Renal cortex interstitium (tissue), 15 donors: ENCODE data around the gene PHF14. TPM values are rescaled to one million over a fixed set of nuclear protein-coding genes. Genes with fewer than 3 reads are reported as not detected.
"Not testable (repeated sequence)": the region's sequence is repeated elsewhere in the genome, so short reads cannot be mapped to it uniquely, and the experiment has no call there.

Source experiments
- DNase-seq, 11 donors: peaks; one replicate each; pipeline ENCODE4 v3.0.0-alpha.2; 2013; ENCODE audit warnings: low read depth in 9 of 11, low spot score in 4 of 11; ENCODE audit errors: extremely low read depth in 1 of 11
- long read RNA-seq, 16 experiments: transcript quantifications; one replicate each; lab custom pipeline, GENCODE V29; 2026
- polyA plus RNA-seq, 3 donors: library from polyadenylated mRNA; unstranded; fragments of 120-200 nt; gene quantifications; one replicate each; pipeline ENCODE4 v1.2.1, GENCODE V29; 2013; ENCODE audit not compliant: insufficient read length in 3 of 3

Gene PHF14, protein sequence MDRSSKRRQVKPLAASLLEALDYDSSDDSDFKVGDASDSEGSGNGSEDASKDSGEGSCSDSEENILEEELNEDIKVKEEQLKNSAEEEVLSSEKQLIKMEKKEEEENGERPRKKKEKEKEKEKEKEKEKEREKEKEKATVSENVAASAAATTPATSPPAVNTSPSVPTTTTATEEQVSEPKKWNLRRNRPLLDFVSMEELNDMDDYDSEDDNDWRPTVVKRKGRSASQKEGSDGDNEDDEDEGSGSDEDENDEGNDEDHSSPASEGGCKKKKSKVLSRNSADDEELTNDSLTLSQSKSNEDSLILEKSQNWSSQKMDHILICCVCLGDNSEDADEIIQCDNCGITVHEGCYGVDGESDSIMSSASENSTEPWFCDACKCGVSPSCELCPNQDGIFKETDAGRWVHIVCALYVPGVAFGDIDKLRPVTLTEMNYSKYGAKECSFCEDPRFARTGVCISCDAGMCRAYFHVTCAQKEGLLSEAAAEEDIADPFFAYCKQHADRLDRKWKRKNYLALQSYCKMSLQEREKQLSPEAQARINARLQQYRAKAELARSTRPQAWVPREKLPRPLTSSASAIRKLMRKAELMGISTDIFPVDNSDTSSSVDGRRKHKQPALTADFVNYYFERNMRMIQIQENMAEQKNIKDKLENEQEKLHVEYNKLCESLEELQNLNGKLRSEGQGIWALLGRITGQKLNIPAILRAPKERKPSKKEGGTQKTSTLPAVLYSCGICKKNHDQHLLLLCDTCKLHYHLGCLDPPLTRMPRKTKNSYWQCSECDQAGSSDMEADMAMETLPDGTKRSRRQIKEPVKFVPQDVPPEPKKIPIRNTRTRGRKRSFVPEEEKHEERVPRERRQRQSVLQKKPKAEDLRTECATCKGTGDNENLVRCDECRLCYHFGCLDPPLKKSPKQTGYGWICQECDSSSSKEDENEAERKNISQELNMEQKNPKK
- 10 to 100 TPM; 59.0 to 83.5 (median 72.4) TPM for polyA plus RNA-seq
- long read RNA-seq, donor 1, partial matches to known transcripts = 7 of 12 reads
- long read RNA-seq, donor 1, other reads (novel, unspliced or antisense) = 0 of 12 reads
- long read RNA-seq, donor 2, partial matches to known transcripts = 0 of 6 reads
- long read RNA-seq, donor 2, other reads (novel, unspliced or antisense) = 0 of 6 reads
- long read RNA-seq, donor 3, partial matches to known transcripts = 35 of 45 reads
- long read RNA-seq, donor 3, other reads (novel, unspliced or antisense) = 0 of 45 reads
- long read RNA-seq, donor 4, partial matches to known transcripts = 0 of 6 reads
- long read RNA-seq, donor 4, other reads (novel, unspliced or antisense) = 0 of 6 reads
- long read RNA-seq, donor 5 = 0 reads
- long read RNA-seq, donor 6, transcript PHF14-205 (2 exons, 695 nt) = major isoform, 5 of 16 reads
- long read RNA-seq, donor 6, partial matches to known transcripts = 8 of 16 reads
- long read RNA-seq, donor 6, other reads (novel, unspliced or antisense) = 0 of 16 reads
- long read RNA-seq, donor 7, transcript PHF14-205 (2 exons, 695 nt) = major isoform, 6 of 35 reads
- long read RNA-seq, donor 7, partial matches to known transcripts = 26 of 35 reads
- long read RNA-seq, donor 7, other reads (novel, unspliced or antisense) = 0 of 35 reads
- long read RNA-seq, donor 8 = 0 reads
- long read RNA-seq, donor 9, partial matches to known transcripts = 6 of 12 reads
- long read RNA-seq, donor 9, other reads (novel, unspliced or antisense) = 0 of 12 reads
- long read RNA-seq, donor 10, full-length matches to known transcripts = 12 of 37 reads
- long read RNA-seq, donor 10, partial matches to known transcripts = 25 of 37 reads
- long read RNA-seq, donor 10, other reads (novel, unspliced or antisense) = 0 of 37 reads
- long read RNA-seq, donor 11, full-length matches to known transcripts = 5 of 5 reads
- long read RNA-seq, donor 11, partial matches to known transcripts = 0 of 5 reads
- long read RNA-seq, donor 11, other reads (novel, unspliced or antisense) = 0 of 5 reads
- long read RNA-seq, donor 12, partial matches to known transcripts = 0 of 2 reads
- long read RNA-seq, donor 12, other reads (novel, unspliced or antisense) = 0 of 2 reads
- long read RNA-seq, donor 13 = 0 reads
- long read RNA-seq, donor 14, partial matches to known transcripts = 20 of 26 reads
- long read RNA-seq, donor 14, other reads (novel, unspliced or antisense) = 0 of 26 reads
- long read RNA-seq, donor 15, partial matches to known transcripts = 0 of 2 reads
- long read RNA-seq, donor 15, other reads (novel, unspliced or antisense) = 0 of 2 reads
- long read RNA-seq, donor 16, transcript PHF14-215 (18 exons, 3,407 nt) = major isoform, 8 of 45 reads
- long read RNA-seq, donor 16, partial matches to known transcripts = 26 of 45 reads
- long read RNA-seq, donor 16, other reads (novel, unspliced or antisense) = 0 of 45 reads

DNA sequence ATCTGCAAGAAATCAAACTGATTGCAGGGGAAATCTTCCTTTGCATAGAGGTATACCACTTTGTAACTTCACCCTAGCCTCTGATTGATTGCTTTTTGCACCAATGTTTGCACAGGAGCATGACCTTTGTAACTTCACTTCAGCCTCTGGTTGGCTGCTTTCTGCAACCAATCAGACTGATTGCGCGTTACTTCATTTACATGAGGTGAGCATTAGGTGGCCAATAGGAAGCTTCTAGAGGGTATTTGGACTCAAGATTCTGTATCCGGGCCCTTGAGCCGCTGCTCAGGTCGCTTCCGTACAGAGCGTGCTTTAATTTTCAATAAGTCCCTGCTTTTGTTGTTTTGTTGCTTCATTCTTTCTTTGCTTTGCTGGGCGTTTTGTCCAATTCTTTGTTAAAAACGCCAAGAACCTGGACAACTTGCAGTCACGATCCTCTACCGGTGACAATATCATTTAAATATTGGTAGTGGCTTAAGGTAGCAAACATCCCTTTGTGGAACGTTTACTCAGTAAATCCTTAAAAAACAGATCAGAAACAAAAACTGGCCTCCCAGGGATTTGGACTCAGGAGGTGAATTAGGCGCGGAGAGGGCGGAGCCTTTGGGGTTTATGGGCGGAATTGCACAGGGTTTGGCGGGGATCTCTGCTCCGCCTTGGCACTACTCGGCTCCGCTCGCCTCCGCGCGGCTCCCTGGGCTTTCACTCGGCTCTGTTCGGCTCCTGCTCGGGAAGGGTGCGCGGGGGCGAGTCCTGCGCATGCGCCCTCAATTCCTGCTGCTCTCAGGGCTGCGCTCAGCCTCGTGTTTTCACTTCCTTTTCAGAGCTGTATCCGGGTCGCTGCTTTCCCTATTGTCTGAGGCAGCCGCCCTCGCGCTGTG, at the start of gene PHF14:
Gene PHF14 (plus strand): TSS at position 812 of the 881 bp plus-strand sequence. CDS start 452 bp downstream, outside the sequence.
- peak; percentile 85 to 97 (median 95) for DNase-seq

DNA sequence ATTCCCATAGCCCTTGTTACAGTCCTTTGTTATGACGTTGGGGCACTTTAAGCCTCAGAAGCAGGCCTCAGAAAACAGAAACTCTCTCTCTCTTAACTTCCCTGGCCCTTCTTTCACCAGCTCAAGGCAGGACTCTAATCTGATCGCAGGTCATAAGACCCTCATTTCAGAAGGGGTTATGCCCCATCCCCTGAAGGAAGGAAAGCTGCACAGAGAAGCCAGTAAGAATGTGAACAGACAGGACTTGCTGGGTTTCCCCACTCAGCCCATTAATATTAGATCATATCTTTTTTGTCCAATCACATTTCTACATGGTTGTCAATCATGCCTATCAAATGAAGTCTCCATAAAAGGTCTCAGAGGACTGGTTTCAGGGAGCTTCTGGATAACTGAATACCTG, 49.3 kb upstream of the PHF14 start:
- DNase-seq = no peak

DNA sequence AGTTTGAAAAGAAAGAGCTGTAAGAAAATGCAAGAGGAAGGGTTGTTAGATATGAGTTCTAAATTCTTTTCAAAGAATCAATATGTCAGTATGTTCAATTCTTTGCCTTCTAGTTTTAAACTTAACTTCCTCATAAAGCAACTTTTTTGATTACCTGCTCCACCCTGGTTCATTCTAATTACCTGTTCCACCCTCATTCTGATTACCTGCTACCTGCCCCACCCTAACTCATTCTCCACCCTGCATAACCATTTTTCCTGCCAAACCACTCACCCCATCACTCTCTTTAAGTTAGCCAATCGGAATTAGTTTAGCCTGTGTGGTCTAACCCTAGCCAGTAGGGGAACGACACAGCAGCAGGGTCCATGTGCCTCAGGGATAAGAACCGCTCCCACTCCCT, 45.5 kb upstream of the PHF14 start:
- DNase-seq = not testable (repeated sequence)

DNA sequence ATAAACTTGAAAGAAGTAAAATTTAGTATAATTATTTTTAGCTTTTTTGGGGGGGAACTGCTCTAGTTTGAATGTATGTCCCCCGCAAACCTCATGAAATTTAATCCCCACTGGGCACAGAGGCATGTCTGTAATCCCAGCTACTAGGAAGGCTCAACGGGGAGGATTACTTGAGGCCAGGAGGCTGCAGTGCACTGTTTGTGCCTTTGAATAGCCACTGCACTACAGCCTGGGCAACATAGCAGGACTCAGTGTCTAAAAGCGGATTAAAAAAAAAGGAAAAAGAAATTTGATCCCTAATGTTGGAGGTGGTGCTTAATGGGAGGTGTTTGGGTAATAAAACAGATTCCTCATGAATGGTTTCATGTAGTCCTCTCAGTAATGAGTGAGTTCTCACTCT, 43.1 kb upstream of the PHF14 start:
- DNase-seq = no peak

DNA sequence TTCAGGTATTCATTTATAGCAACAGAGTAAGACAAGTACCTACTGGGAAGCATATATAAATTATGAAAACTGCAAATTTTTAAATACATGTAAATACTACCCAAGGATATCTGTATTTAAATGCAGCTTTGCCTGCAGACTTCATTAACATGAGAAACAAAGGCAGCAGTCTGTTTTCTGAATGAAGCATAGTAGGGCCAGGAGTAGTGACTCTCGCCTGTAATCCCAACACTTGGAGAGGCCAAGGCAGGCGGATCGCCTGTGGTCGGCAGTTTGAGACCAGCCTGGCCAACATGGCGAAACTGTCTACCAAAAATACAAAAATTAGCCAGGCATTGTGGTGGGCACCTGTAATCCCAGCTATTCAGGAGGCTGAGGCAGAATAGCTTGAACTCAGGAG, 42.5 kb upstream of the PHF14 start:
- no peak for DNase-seq

DNA sequence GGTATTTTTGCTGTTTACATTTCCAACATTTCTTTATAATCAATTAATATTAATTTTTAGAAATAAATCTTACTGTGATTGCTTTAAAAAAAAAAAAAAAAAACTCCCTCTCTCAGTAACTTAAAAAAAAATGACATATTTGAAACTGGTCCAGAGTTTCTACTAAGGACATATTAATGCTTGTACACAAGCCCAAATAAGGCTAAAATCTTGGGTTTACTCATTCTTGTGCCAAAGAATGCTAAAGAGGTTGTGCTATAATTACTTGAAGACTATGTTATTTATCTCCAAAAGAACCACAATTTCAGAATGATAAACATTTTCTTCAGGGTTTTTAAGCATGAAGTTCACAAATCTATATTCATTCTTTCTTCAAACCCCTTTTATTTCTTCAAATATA, 39.4 kb upstream of the PHF14 start:
- DNase-seq = peak in 3 of 11 donors; percentile 31 to 51 (median 48)

DNA sequence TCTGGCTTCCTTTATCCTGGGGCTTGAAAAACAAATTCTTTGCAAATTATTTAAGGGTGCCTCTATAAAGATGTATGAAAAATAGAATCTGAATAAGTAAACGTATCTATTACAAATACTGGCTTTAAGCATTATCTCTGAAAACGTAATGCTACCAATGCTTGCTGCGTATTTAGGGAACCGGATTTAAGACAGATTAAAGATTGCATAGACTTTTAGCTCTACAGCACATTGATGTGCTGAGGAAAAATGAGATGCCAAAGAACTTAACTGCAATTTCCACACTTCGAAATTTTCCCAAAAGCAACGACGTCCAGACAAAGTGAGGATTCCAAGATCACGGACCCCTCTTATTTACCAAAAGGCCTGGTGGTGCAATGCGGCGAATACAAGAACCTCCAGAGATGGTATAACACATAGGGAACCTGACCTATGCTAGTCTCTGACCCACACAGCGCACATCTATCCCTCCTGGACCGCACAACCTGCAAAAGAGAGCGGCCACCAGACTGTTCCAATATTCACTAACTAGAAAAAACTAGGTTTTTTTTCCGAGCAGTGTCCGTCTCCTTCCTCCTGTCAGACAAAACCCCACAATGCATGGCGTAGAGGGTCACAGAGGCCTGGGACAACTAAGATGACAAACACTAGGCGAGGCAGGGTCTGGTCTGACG, 34.3 kb upstream of the PHF14 start:
- DNase-seq = peak in 3 of 11 donors; percentile 3 to 13 (median 4)

DNA sequence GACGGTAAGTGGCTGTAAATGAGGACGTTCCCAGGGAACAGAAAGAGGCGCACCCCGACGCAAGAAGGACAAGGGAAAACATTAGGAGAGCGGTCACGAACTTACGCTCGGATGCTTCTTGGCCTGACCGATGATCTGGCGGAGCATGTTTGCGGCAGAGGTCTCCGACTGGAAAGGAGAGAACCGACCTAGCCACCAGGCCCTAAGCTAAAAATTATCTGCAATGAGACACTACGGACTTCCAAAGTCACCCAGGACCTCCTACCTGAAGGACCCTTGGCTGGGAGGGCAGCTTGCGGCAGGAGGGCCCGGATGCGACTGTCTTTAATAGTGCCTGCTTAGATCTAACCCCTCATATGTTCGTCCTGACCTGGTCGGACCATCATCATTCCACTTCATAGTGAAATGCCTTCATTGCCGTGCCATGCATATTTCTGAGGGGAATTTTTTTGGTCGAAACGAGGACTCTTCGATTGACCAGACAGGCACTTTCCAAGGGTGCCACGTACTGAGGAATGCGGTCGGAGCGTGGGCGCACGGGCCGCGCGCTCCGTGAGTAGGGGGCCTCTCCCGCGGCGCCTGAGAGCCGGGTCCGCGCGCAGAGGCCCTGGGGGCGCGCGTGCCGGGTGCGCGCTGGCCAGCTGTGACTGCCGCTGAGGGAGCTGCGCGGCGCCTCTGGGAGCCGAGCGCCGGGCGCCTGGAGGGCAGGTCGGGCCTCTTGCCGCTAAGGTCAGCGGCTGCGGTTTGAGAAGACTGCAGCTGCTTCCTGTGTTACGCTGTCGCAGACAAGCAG, 33.6 kb upstream of the PHF14 start:
- peak; percentile 89 to 94 (median 92) for DNase-seq

DNA sequence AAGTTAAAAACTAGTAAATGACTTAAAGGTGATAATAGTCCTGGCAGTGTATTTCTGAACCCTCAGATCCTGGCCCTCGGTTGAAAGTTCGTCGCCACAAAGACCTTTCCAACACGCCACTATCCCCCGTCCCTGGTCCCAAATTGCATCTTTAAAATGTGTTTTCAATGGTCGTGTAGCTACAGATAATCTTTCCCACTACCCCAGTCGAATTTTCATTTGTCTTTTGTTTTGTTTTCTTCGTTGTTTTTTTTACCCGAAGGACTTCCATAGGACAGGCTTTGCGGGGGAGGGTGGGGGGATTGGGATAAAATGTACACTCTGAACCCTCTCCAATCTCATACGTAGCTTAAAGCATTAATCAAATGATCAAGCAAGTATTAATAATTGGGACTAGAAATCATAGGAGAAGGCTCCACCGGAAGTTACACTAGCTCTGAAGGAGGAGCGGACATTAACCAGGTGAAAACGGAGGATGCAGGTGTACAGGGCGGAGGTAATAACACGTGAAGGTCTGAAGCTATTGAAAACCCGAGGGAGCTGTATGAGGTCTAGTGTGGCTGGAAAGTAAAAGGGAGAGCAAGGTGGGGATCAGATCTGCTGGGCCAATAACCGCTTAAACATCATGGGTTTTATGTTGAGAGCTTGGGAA, 32.8 kb upstream of the PHF14 start:
- peak in 3 of 11 donors; percentile 8 to 31 (median 10) for DNase-seq

DNA sequence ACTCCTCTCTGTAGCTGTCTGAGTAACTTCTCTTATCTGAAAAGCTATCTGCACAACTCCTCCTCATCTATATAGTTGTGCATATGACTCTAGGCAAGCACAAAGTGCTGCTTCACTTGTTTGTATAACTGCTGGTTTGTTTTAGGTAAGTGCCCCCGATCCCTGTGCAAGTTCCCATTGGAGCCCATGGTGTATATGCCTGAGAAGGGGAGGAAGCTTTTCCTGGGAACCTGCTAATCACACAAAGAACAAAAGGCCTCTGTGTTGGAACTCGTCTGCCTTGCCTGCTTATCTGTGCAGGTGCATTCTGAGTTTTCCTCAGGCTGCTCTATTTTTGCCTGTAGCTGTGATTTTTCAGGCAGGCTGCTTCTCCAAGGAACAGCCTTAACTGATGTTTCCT, 23.2 kb upstream of the PHF14 start:
- DNase-seq = no peak

DNA sequence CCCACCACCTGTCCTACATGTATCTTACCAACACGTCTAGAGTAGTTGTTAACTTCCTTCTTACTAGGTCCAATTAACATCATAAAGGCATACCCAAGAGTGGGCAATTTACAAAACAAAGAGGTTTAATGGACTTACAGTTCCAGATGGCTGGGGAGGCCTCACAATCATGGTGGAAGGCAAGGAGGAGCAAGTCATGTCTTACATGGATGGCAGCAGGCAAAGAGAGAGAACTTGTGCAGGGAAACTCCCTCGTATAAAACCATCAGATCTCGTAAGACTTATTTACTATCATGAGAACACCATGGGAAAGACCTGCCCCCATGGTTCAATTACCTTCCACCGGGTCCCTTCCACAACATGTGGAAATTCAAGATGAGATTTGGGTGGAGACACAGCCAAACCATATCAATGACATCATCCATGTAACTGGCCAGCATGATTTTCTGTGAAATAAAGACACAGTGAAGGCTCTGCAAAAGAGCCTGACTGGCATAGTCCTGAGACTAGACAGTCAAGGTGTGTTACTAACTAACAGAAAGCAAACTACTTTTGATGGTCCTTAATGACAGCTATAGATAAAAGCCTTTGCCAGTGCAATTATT, 22.6 kb upstream of the PHF14 start:
- not testable (repeated sequence) for DNase-seq

DNA sequence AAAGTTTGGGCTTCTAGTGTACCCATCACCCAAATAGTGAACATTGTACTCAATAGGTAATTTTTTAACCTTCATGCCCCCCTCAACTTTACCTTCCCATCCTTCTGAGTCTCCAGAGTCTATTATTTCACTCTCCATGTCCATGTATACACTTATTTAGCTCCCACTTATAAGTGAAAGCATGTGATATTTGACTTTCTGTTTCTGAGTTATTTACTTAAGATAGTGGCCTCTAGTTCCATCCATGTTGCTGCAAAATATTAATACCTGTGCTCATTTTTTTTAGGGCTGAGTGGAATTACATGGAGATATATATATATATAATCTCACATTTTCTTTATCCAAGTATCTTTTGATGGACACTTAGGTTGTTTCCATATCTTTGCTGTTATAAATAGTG, 21.1 kb upstream of the PHF14 start:
- DNase-seq = no peak

DNA sequence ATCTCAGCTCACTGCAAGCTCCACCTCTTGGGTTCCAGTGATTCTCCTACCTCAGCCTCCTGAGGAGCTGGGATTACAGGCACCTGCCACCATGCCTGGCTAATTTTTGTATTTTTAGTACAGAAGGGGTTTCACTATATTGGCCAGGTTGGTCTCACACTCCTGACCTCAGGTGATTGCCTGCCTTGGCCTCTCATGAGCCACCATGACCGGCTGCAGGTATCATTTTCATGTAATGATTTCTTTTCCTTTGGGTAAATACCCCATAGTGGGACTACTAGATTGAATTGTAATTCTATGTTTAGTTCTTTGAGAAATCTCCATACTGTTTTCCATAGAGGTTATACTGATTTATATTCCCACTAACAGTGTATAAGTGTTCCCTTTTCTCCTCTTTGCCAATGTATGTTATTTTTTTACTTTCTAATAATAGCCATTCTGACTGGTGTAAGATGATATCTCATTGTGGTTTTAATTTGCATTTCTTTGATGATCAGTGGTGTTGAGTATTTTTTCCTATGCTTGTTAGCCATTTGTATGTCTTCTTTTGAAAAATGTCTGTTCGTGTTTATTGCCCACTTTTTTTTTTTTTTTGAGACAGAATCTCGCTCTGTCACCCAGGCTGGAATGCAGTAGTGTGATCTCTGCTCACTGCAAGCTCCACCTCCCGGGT, 20.5 kb upstream of the PHF14 start:
- DNase-seq = not testable (repeated sequence)
